ENCODE data around the gene RNF208.

RNF208 gene

GRCh38 chr9:137226338-137227053 lies 4.5 kb upstream of the RNF208 start:
- no peak for DNase-seq

GRCh38 chr9:137225699-137226331 lies 3.8 kb upstream of the RNF208 start:
- DNase-seq = no peak

GRCh38 chr9:137224830-137225694 lies 3.0 kb upstream of the RNF208 start, which contains the start of gene CYSRT1:
CYSRT1 (plus strand) TSS chr9:137225174; CDS start chr9:137225622, 448 bp downstream.
- no peak for DNase-seq

GRCh38 chr9:137223078-137223970 lies 1.3 kb upstream of the RNF208 start:
- peak; percentile 98 for DNase-seq

GRCh38 chr9:137221506-137222111 lies 431 bp downstream of the RNF208 start:
- peak; percentile 38 for DNase-seq

- no peak for DNase-seq
Measured at GRCh38 chr9:137221095-137221505, 940 bp downstream of the RNF208 start.

GRCh38 chr9:137220317-137221094 lies 1.5 kb downstream of the RNF208 start:
- no peak for DNase-seq

- DNase-seq = no peak
Measured at GRCh38 chr9:137219757-137220316, 2.2 kb downstream of the RNF208 start.

- no peak for DNase-seq
Measured at GRCh38 chr9:137218754-137219271, 3.2 kb downstream of the RNF208 start.

- DNase-seq = no peak
Measured at GRCh38 chr9:137218212-137218753, 3.8 kb downstream of the RNF208 start.

GRCh38 chr9:137217276-137218211 lies 4.5 kb downstream of the RNF208 start:
- DNase-seq = peak; percentile 77

- no peak for DNase-seq
Measured at GRCh38 chr9:137216188-137216965, 5.7 kb downstream of the RNF208 start.

GRCh38 chr9:137215196-137215986 lies 6.6 kb downstream of the RNF208 start:
- DNase-seq = no peak

GRCh38 chr9:137214620-137215019 lies 7.4 kb downstream of the RNF208 start:
- no peak for DNase-seq

GRCh38 chr9:137213160-137214060 lies 8.6 kb downstream of the RNF208 start:
- no peak for DNase-seq

- no peak for DNase-seq
Measured at GRCh38 chr9:137212520-137212919, 9.5 kb downstream of the RNF208 start.
